Fibroblast of pulmonary artery (primary cell): ENCODE results near the gene SLC35G4.

Experiments
- DNase-seq: peaks from one replicate; pipeline ENCODE4 v3.0.0-alpha.2; 2010; ENCODE audit warnings: low read depth
- H3K4me3 ChIP-seq: replicated peaks from 2 replicates; pipeline ENCODE4 v1.5.1; 2011; ENCODE audit warnings: low read depth, mild to moderate bottlenecking, control low read depth, low read length, moderate library complexity
- TF ChIP-seq, protein P1 (sequence below): IDR thresholded peaks from 2 replicates; pipeline ENCODE4 v1.5.1; 2011; ENCODE audit warnings: mild to moderate bottlenecking, control low read depth, low read length, inconsistent platforms; ENCODE audit errors: missing control alignments

Gene SLC35G4

GRCh38 chr18:11572201-11572600, 37.2 kb upstream of the SLC35G4 start:
- TF ChIP-seq, protein P1, sequence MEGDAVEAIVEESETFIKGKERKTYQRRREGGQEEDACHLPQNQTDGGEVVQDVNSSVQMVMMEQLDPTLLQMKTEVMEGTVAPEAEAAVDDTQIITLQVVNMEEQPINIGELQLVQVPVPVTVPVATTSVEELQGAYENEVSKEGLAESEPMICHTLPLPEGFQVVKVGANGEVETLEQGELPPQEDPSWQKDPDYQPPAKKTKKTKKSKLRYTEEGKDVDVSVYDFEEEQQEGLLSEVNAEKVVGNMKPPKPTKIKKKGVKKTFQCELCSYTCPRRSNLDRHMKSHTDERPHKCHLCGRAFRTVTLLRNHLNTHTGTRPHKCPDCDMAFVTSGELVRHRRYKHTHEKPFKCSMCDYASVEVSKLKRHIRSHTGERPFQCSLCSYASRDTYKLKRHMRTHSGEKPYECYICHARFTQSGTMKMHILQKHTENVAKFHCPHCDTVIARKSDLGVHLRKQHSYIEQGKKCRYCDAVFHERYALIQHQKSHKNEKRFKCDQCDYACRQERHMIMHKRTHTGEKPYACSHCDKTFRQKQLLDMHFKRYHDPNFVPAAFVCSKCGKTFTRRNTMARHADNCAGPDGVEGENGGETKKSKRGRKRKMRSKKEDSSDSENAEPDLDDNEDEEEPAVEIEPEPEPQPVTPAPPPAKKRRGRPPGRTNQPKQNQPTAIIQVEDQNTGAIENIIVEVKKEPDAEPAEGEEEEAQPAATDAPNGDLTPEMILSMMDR: no peak
- no peak for DNase-seq
- no peak overlapping the region for H3K4me3 ChIP-seq

DNA sequence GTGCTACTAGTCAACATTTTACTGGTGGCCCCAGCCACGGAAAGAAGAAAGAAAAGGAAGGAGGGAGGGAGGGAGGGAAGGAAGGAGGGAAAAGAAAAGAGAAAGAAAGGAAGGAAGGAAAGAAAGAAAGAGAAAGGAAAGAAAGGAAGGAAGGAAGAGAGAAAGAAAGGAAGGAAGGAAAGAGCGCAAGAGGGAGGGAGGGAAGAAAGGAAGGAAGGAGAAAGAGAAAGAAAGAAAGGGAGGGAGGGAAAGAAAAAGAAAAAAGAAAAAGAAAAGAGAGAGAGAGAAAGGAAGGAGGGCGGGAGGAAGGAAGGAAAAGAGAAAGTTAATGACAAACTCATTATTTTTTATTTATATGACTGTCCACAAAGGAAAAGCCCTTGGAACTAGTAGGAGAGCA, 34.9 kb upstream of the SLC35G4 start:
- no peak for DNase-seq
- TF ChIP-seq, protein P1: no peak
- H3K4me3 ChIP-seq: no peak overlapping the region

GRCh38 chr18:11577271-11578112, 31.9 kb upstream of the SLC35G4 start:
- H3K4me3 ChIP-seq: no peak overlapping the region
- DNase-seq: no peak
- TF ChIP-seq, protein P1: no peak

- TF ChIP-seq, protein P1: no peak
- no peak for DNase-seq
- no peak overlapping the region for H3K4me3 ChIP-seq
Observed at GRCh38 chr18:11578799-11579198, 30.6 kb upstream of the SLC35G4 start.

GRCh38 chr18:11579916-11580315, 29.5 kb upstream of the SLC35G4 start:
- no peak for DNase-seq
- TF ChIP-seq, protein P1: no peak
- H3K4me3 ChIP-seq: no peak overlapping the region

- no peak for DNase-seq
- no peak overlapping the region for H3K4me3 ChIP-seq
- TF ChIP-seq, protein P1: no peak
Observed at GRCh38 chr18:11581286-11581685, 28.1 kb upstream of the SLC35G4 start.

DNA sequence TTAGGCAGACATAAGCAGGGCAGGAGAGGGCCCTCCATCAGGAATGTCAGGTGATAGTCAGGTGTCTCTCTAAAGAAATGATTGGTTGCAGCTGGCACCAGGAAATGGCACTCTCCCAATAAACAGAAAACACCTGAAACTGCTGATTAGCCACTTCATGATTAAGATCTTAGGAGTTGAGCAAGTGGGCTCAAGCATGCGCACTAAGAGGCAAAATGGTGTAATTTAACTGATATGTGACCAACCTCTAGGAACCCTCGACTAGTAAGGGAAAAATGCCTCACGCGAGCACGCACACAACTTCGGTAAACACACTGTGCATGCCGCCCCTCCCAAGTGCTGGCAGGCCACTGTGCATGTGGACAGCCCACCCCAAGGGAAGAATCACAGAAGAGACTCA, 23.8 kb upstream of the SLC35G4 start:
- H3K4me3 ChIP-seq: no peak overlapping the region
- TF ChIP-seq, protein P1: no peak
- no peak for DNase-seq
